GM21737 (cell line): ENCODE measurements around the gene GJB3.
"Not testable (repeated sequence)": the region's sequence is repeated elsewhere in the genome, so short reads cannot be mapped to it uniquely, and the experiment has no call there.

Source experiments
- ATAC-seq: cut with Tn5 transposase; IDR thresholded peaks from one replicate; pipeline ENCODE4 v1.9.1; 2021; ENCODE audit warnings: mild to moderate bottlenecking, moderate library complexity; ENCODE audit not compliant: unreplicated experiment

Gene GJB3

GRCh38 chr1:34785231-34785874, 4.3 kb downstream of the GJB3 start:
- no peak for ATAC-seq

- no peak for ATAC-seq
Observed at GRCh38 chr1:34785875-34786470, 5.0 kb downstream of the GJB3 start.

- ATAC-seq: no peak
Observed at GRCh38 chr1:34786521-34787325, 5.7 kb downstream of the GJB3 start.

GRCh38 chr1:34787461-34788420, 6.7 kb downstream of the GJB3 start:
- no peak for ATAC-seq

GRCh38 chr1:34790985-34791384, 10.0 kb downstream of the GJB3 start:
- no peak for ATAC-seq

- ATAC-seq: no peak
Observed at GRCh38 chr1:34792424-34792823, 11.4 kb downstream of the GJB3 start.

GRCh38 chr1:34792868-34793727, 12.1 kb downstream of the GJB3 start, which contains the start of gene GJA4:
GJA4 (plus strand) TSS chr1:34792999; CDS start chr1:34794214, 1,215 bp downstream.
- ATAC-seq: no peak

GRCh38 chr1:34794001-34794789, 13.2 kb downstream of the GJB3 start:
- ATAC-seq: no peak

- no peak for ATAC-seq
Observed at GRCh38 chr1:34794790-34795180, 13.8 kb downstream of the GJB3 start.

GRCh38 chr1:34795916-34796315, 14.9 kb downstream of the GJB3 start:
- no peak for ATAC-seq

GRCh38 chr1:34796990-34797389, 16.0 kb downstream of the GJB3 start:
- ATAC-seq: no peak

- ATAC-seq: no peak
Observed at GRCh38 chr1:34800214-34800613, 19.2 kb downstream of the GJB3 start.

- no peak for ATAC-seq
Observed at GRCh38 chr1:34803770-34804169, 22.8 kb downstream of the GJB3 start.

- no peak for ATAC-seq
Observed at GRCh38 chr1:34806396-34806795, 25.4 kb downstream of the GJB3 start.

- ATAC-seq: no peak
Observed at GRCh38 chr1:34808051-34808810, 27.2 kb downstream of the GJB3 start.

- not testable (repeated sequence) for ATAC-seq
Observed at GRCh38 chr1:34810781-34811180, 29.8 kb downstream of the GJB3 start.

- ATAC-seq: no peak
Observed at GRCh38 chr1:34816332-34816731, 35.3 kb downstream of the GJB3 start.

GRCh38 chr1:34816778-34817177, 35.8 kb downstream of the GJB3 start:
- ATAC-seq: no peak
